GM23338 (cell line): ENCODE data around the gene MRRF. TPM values are rescaled to one million over a fixed set of nuclear protein-coding genes. Genes with fewer than 3 reads are reported as not detected.

Experiments
- ATAC-seq: fragments of 200-7000 bp; cut with Tn5 transposase; 3 replicates; pipeline ENCODE4 v1.9.1; 2020
- DNase-seq: peaks from one replicate; pipeline ENCODE4 v3.0.0-alpha.2; 2015; ENCODE audit warnings: low spot score
- H2AFZ ChIP-seq: fragments of 200-600 bp; sonication (generic); 2 replicates; pipeline ENCODE4 v1.8.0; 2016; ENCODE audit warnings: antibody characterized with exemption, mild to moderate bottlenecking, moderate library complexity
- H3F3A ChIP-seq: fragments of 200-600 bp; sonication (generic); replicated peaks from 2 replicates; pipeline ENCODE4 v1.8.0; 2017; ENCODE audit warnings: antibody characterized with exemption, mixed run types, low read depth
- H3K27ac ChIP-seq: fragments of 200-600 bp; sonication (generic); 2 replicates; pipeline ENCODE4 v1.6.1; 2016; ENCODE audit warnings: low read depth
- H3K27me3 ChIP-seq: fragments of 200-600 bp; sonication (generic); 2 replicates; pipeline ENCODE4 v1.8.0; 2016; ENCODE audit warnings: mild to moderate bottlenecking, mixed run types, moderate library complexity; ENCODE audit not compliant: insufficient read depth
- H3K36me3 ChIP-seq: fragments of 200-600 bp; sonication (generic); 2 replicates; pipeline ENCODE4 v1.8.0; 2016; ENCODE audit warnings: mild to moderate bottlenecking; ENCODE audit not compliant: insufficient read depth
- H3K4me1 ChIP-seq: fragments of 200-600 bp; sonication (generic); 2 replicates; pipeline ENCODE4 v1.8.0; 2016; ENCODE audit warnings: mild to moderate bottlenecking, moderate library complexity; ENCODE audit not compliant: insufficient read depth
- H3K4me2 ChIP-seq: fragments of 200-600 bp; sonication (generic); 2 replicates; pipeline ENCODE4 v1.7.1; 2017; ENCODE audit warnings: mixed run types
- H3K4me3 ChIP-seq: fragments of 200-600 bp; sonication (generic); 2 replicates; pipeline ENCODE4 v1.6.1; 2016; ENCODE audit warnings: mixed run types
- H3K79me2 ChIP-seq: fragments of 200-600 bp; sonication (generic); replicated peaks from 2 replicates; pipeline ENCODE4 v1.8.0; 2017; ENCODE audit warnings: mild to moderate bottlenecking; ENCODE audit not compliant: insufficient read depth
- H3K9me2 ChIP-seq: fragments of 200-600 bp; sonication (generic); 2 replicates; pipeline ENCODE4 v1.8.0; 2017; ENCODE audit not compliant: insufficient read depth
- H4K20me1 ChIP-seq: fragments of 200-600 bp; sonication (generic); replicated peaks from 2 replicates; pipeline ENCODE4 v1.8.0; 2017; ENCODE audit warnings: mild to moderate bottlenecking; ENCODE audit not compliant: insufficient read depth
- H3K27ac Mint-ChIP-seq: 2 replicates; pipeline ENCODE4 v1.8.0; 2020; ENCODE audit warnings: inconsistent platforms, mild to moderate bottlenecking, moderate library complexity, mixed read lengths
- H3K27me3 Mint-ChIP-seq: 3 replicates; pipeline ENCODE4 v1.8.0; 2022; ENCODE audit warnings: low read depth, mild to moderate bottlenecking, moderate library complexity, mixed read lengths, inconsistent platforms; ENCODE audit not compliant: insufficient read depth, poor library complexity
- H3K36me3 Mint-ChIP-seq: 3 replicates; pipeline ENCODE4 v1.8.0; 2021; ENCODE audit warnings: low read depth, mild to moderate bottlenecking, inconsistent platforms, moderate library complexity, mixed read lengths
- H3K4me1 Mint-ChIP-seq: 3 replicates; pipeline ENCODE4 v1.8.0; 2020; ENCODE audit warnings: mild to moderate bottlenecking, inconsistent platforms, mixed read lengths
- H3K4me3 Mint-ChIP-seq: 3 replicates; pipeline ENCODE4 v1.8.0; 2021; ENCODE audit warnings: moderate library complexity, mild to moderate bottlenecking, inconsistent platforms, mixed read lengths
- H3K9me3 Mint-ChIP-seq: 3 replicates; pipeline ENCODE4 v1.8.0; 2020; ENCODE audit warnings: moderate library complexity, mild to moderate bottlenecking, inconsistent platforms, mixed read lengths
- CREB1 ChIP-seq: fragments of 250-450 bp; sonication (Bioruptor Pico); IDR thresholded peaks from 2 replicates; pipeline ENCODE4 v1.5.0; 2020; ENCODE audit warnings: low read depth, mild to moderate bottlenecking, moderate library complexity
- CTCF ChIP-seq, 2 experiments: fragments of 200-600 bp in 1 of 2; sonication (generic) in 1 of 2; conservative IDR thresholded peaks; 2 replicates each; pipeline versions ENCODE4 v1.5.1 to v1.6.1; 2016 to 2017; ENCODE audit warnings: antibody characterized with exemption in 2 of 2, low read depth in 2 of 2, mild to moderate bottlenecking in 2 of 2, moderate library complexity in 1 of 2
- EZH2 ChIP-seq: fragments of 200-600 bp; sonication (generic); IDR thresholded peaks from one replicate; pipeline ENCODE4 v1.8.0; 2017; ENCODE audit warnings: antibody characterized with exemption, mild to moderate bottlenecking, low read depth; ENCODE audit not compliant: unreplicated experiment
- EZH2phosphoT487 ChIP-seq: fragments of 200-600 bp; sonication (generic); IDR thresholded peaks from one replicate; pipeline ENCODE4 v1.8.1; 2018; ENCODE audit warnings: antibody characterized with exemption; ENCODE audit not compliant: unreplicated experiment
- NANOG ChIP-seq: IDR thresholded peaks from 2 replicates; pipeline ENCODE4 v1.6.1; 2016; ENCODE audit warnings: antibody characterized with exemption, borderline replicate concordance
- REST ChIP-seq: IDR thresholded peaks from one replicate; pipeline ENCODE4 v1.6.1; 2018; ENCODE audit warnings: antibody characterized with exemption; ENCODE audit not compliant: unreplicated experiment
- STAT1 ChIP-seq: IDR thresholded peaks from one replicate; pipeline ENCODE4 v1.6.1; 2016; ENCODE audit warnings: antibody characterized with exemption; ENCODE audit not compliant: unreplicated experiment
- ZNF114 ChIP-seq: fragments of 250-450 bp; sonication (Bioruptor Pico); IDR thresholded peaks from 2 replicates; pipeline ENCODE4 v1.5.0; 2020; ENCODE audit warnings: mild to moderate bottlenecking, moderate library complexity
- ZNF331 ChIP-seq: fragments of 250-450 bp; sonication (Bioruptor Pico); IDR thresholded peaks from 2 replicates; pipeline ENCODE4 v1.5.0; 2020; ENCODE audit warnings: low read depth, mild to moderate bottlenecking, moderate library complexity
- polyA plus RNA-seq: library from polyadenylated mRNA; unstranded; fragments of >200 nt; fragmentation: Nextera tagmentation; extraction: Ambion mirVana; gene quantifications from 2 replicates; pipeline ENCODE4 v1.2.1, GENCODE V29; 2016
- total RNA-seq: library from RNA; depleted of rRNA; stranded (reverse); fragments of >200 nt; shearing (Covaris generic); gene quantifications from 2 replicates; pipeline ENCODE4 v1.2.3, GENCODE V29; 2014
- TF ChIP-seq, protein P1 (sequence below): fragments of 250-450 bp; sonication (Bioruptor Pico); IDR thresholded peaks from 2 replicates; pipeline ENCODE4 v1.5.0; 2020; ENCODE audit warnings: mild to moderate bottlenecking, moderate library complexity

Gene MRRF
- total and polyA plus RNA-seq, 2 experiments from 2014 or later, result 27.8 to 32.7 TPM

- Histone ChIP-seq H3K4me1 (no peaks in the 10 kb centered on the region), H3K36me3 (peaks cover 16% of the 10 kb centered on the region), H3K9me2 (no peaks in the 10 kb centered on the region), H3F3A (no peaks in the 10 kb centered on the region), H3K4me3 (no peak overlapping the region), H2AFZ (no peak overlapping the region), H3K27ac (no peak overlapping the region), H4K20me1 (peaks cover 16% of the 10 kb centered on the region), H3K4me2 (no peak overlapping the region), H3K79me2 (peaks cover 78% of the 10 kb centered on the region), H3K27me3 (no peaks in the 10 kb centered on the region)
- H3K27ac Mint-ChIP-seq, result no peak overlapping the region
- H3K4me3 Mint-ChIP-seq, result no peak overlapping the region
- no peaks in the 10 kb centered on the region for H3K27me3 Mint-ChIP-seq
- ATAC-seq (no peak), DNase-seq (no peak)
- no peaks in the 10 kb centered on the region; the same call in 2 of the 3 replicates for H3K4me1 Mint-ChIP-seq
- peaks cover 67% of the 10 kb centered on the region for H3K36me3 Mint-ChIP-seq
- H3K9me3 Mint-ChIP-seq, result peaks cover 12% of the 10 kb centered on the region; the same call in 1 of the 3 replicates
- TF ChIP-seq ZNF114 (CRISPR knock-in tag) (no peak), EZH2 (no peak)
Observed at GRCh38 chr9:122274055-122274454, 9.4 kb downstream of the MRRF start.

- Histone ChIP-seq H3K4me3 (no peak overlapping the region), H3K79me2 (peaks cover 67% of the 10 kb centered on the region), H3K4me2 (no peak overlapping the region), H3F3A (no peaks in the 10 kb centered on the region), H2AFZ (no peak overlapping the region), H3K27me3 (no peaks in the 10 kb centered on the region), H3K9me2 (no peaks in the 10 kb centered on the region), H4K20me1 (peaks cover 16% of the 10 kb centered on the region), H3K36me3 (peaks cover 14% of the 10 kb centered on the region), H3K4me1 (peaks cover 2% of the 10 kb centered on the region; the same call in 1 of the 2 replicates), H3K27ac (no peak overlapping the region)
- Mint-ChIP-seq H3K9me3 (peaks cover 12% of the 10 kb centered on the region; the same call in 1 of the 3 replicates), H3K27ac (no peak overlapping the region), H3K4me3 (no peak overlapping the region), H3K4me1 (peaks cover 3% of the 10 kb centered on the region), H3K36me3 (peaks cover 72% of the 10 kb centered on the region), H3K27me3 (no peaks in the 10 kb centered on the region)
- no peak for DNase-seq
- no peak for ATAC-seq
- TF ChIP-seq EZH2phosphoT487 (no peak), STAT1 (no peak), CTCF (conservative IDR thresholded peaks at IDR 0.05; ENCODE audit: low read depth in 2 of 2) (no peak), ZNF331 (no peak), CREB1 (CRISPR knock-in tag) (no peak), NANOG (no peak), REST (no peak), EZH2 (no peak)
- TF ChIP-seq, protein P1, sequence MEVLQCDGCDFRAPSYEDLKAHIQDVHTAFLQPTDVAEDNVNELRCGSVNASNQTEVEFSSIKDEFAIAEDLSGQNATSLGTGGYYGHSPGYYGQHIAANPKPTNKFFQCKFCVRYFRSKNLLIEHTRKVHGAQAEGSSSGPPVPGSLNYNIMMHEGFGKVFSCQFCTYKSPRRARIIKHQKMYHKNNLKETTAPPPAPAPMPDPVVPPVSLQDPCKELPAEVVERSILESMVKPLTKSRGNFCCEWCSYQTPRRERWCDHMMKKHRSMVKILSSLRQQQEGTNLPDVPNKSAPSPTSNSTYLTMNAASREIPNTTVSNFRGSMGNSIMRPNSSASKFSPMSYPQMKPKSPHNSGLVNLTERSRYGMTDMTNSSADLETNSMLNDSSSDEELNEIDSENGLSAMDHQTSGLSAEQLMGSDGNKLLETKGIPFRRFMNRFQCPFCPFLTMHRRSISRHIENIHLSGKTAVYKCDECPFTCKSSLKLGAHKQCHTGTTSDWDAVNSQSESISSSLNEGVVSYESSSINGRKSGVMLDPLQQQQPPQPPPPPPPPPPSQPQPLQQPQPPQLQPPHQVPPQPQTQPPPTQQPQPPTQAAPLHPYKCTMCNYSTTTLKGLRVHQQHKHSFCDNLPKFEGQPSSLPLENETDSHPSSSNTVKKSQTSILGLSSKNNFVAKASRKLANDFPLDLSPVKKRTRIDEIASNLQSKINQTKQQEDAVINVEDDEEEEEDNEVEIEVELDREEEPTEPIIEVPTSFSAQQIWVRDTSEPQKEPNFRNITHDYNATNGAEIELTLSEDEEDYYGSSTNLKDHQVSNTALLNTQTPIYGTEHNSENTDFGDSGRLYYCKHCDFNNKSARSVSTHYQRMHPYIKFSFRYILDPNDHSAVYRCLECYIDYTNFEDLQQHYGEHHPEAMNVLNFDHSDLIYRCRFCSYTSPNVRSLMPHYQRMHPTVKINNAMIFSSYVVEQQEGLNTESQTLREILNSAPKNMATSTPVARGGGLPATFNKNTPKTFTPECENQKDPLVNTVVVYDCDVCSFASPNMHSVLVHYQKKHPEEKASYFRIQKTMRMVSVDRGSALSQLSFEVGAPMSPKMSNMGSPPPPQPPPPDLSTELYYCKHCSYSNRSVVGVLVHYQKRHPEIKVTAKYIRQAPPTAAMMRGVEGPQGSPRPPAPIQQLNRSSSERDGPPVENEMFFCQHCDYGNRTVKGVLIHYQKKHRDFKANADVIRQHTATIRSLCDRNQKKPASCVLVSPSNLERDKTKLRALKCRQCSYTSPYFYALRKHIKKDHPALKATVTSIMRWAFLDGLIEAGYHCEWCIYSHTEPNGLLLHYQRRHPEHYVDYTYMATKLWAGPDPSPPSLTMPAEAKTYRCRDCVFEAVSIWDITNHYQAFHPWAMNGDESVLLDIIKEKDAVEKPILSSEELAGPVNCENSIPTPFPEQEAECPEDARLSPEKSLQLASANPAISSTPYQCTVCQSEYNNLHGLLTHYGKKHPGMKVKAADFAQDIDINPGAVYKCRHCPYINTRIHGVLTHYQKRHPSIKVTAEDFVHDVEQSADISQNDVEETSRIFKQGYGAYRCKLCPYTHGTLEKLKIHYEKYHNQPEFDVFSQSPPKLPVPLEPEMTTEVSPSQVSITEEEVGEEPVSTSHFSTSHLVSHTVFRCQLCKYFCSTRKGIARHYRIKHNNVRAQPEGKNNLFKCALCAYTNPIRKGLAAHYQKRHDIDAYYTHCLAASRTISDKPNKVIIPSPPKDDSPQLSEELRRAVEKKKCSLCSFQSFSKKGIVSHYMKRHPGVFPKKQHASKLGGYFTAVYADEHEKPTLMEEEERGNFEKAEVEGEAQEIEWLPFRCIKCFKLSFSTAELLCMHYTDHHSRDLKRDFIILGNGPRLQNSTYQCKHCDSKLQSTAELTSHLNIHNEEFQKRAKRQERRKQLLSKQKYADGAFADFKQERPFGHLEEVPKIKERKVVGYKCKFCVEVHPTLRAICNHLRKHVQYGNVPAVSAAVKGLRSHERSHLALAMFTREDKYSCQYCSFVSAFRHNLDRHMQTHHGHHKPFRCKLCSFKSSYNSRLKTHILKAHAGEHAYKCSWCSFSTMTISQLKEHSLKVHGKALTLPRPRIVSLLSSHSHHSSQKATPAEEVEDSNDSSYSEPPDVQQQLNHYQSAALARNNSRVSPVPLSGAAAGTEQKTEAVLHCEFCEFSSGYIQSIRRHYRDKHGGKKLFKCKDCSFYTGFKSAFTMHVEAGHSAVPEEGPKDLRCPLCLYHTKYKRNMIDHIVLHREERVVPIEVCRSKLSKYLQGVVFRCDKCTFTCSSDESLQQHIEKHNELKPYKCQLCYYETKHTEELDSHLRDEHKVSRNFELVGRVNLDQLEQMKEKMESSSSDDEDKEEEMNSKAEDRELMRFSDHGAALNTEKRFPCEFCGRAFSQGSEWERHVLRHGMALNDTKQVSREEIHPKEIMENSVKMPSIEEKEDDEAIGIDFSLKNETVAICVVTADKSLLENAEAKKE (CRISPR knock-in tag), result no peak
Observed at GRCh38 chr9:122276096-122276495, 11.4 kb downstream of the MRRF start.
